HEK293T (cell line): Measurements from ENCODE around the gene ESRRG.

Source experiments
- ARNT ChIP-seq: fragments of 450-650 bp; IDR thresholded peaks from 2 replicates; pipeline ENCODE4 v1.6.1; 2017; ENCODE audit warnings: mild to moderate bottlenecking
- BHLHE40 ChIP-seq: fragments of 450-650 bp; IDR thresholded peaks from 2 replicates; pipeline ENCODE4 v1.6.1; 2016; ENCODE audit warnings: mild to moderate bottlenecking, moderate library complexity, borderline replicate concordance
- CTBP1 ChIP-seq: fragments of 450-650 bp; IDR thresholded peaks from 2 replicates; pipeline ENCODE4 v1.6.1; 2016; ENCODE audit warnings: borderline replicate concordance
- ELF4 ChIP-seq: fragments of 450-650 bp; IDR thresholded peaks from 2 replicates; pipeline ENCODE4 v1.6.1; 2017; ENCODE audit warnings: antibody characterized with exemption
- FOXA1 ChIP-seq: fragments of 450-650 bp; IDR thresholded peaks from 2 replicates; pipeline ENCODE4 v1.6.1; 2016; ENCODE audit warnings: mild to moderate bottlenecking
- FOXK2 ChIP-seq: fragments of 450-650 bp; IDR thresholded peaks from 2 replicates; pipeline ENCODE4 v1.6.1; 2016; ENCODE audit warnings: mild to moderate bottlenecking
- FOXM1 ChIP-seq: fragments of 450-650 bp; IDR thresholded peaks from 2 replicates; pipeline ENCODE4 v1.6.1; 2017; ENCODE audit warnings: mild to moderate bottlenecking, borderline replicate concordance
- HDGF ChIP-seq: fragments of 450-650 bp; IDR thresholded peaks from 2 replicates; pipeline ENCODE4 v1.6.1; 2017; ENCODE audit warnings: antibody characterized with exemption, borderline replicate concordance
- L3MBTL2 ChIP-seq: fragments of 450-650 bp; conservative IDR thresholded peaks from 2 replicates; pipeline ENCODE4 v1.6.1; 2016; ENCODE audit warnings: mild to moderate bottlenecking
- PKNOX1 ChIP-seq: fragments of 450-650 bp; IDR thresholded peaks from 2 replicates; pipeline ENCODE4 v1.6.1; 2016
- SP1 ChIP-seq: fragments of 450-650 bp; IDR thresholded peaks from 2 replicates; pipeline ENCODE4 v1.6.1; 2017
- TARDBP ChIP-seq: fragments of 450-650 bp; IDR thresholded peaks from 2 replicates; pipeline ENCODE4 v1.6.1; 2016
- ZNF384 ChIP-seq: fragments of 450-650 bp; IDR thresholded peaks from 2 replicates; pipeline ENCODE4 v1.6.1; 2016

DNA sequence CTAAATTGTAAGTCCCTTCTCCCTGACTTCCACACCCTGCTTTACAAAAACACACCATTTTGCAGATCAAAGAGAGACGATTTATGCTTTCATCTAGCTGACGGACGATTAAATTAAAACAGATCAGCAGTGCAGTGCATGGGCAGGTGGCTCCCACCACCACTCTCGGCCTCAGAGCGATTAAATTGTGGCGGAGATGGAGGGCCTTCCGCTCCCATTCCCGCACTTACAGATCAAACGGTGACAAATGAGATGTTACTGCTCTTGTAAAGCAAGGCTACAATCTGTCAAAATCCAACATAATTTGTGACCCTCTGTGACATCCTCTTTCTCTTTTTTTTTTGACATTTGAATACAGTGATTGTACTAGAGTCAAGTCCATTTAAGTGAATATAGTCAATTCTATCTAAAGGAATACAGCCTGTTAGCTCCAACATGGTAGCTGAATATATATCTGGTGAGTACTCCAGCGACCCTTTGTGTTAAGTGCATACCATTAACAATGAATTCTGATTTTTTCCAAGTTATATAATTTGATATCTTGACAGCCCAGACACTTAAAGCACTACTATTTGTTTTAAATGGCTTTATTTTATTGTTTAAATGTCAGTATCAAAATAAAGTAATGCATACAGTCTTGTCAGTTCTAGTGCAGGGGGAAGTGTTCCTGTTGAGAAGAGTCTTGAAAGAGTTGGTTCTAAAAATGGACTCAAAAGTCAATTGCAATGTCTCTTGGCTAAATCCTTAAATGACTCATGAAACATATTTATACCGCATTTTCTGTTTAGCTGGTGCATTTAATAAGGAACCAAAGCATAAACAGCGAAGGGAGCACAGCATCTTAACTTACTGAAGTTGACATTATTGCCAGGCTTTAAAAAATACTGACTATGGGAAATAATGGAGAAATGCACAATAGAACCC is 109.0 kb downstream of the ESRRG start:
- no peak for TF ChIP-seq SP1
- TF ChIP-seq TARDBP: no peak
- no peak for TF ChIP-seq CTBP1
- no peak for TF ChIP-seq FOXK2
- TF ChIP-seq ARNT: no peak
- TF ChIP-seq L3MBTL2: no peak
- no peak for TF ChIP-seq ZNF384
- no peak for TF ChIP-seq FOXM1
- no peak for TF ChIP-seq ELF4
- TF ChIP-seq HDGF: no peak
- TF ChIP-seq BHLHE40: no peak
- no peak for TF ChIP-seq FOXA1
- no peak for TF ChIP-seq PKNOX1
